NCI-H2227 (cell line): ENCODE measurements around the gene PITHD1.
"Not testable (repeated sequence)": the region's sequence is repeated elsewhere in the genome, so short reads cannot be mapped to it uniquely, and the experiment has no call there.

Experiments used
- DNase-seq: peaks from one replicate; lab custom pipeline; 2025; ENCODE audit not compliant: unreplicated experiment; lab: John Stamatoyannopoulos, UW

Gene PITHD1

GRCh38 chr1:23772854-23773242 lies 5.4 kb upstream of the PITHD1 start:
- no peak for DNase-seq

GRCh38 chr1:23774174-23774880 lies 3.9 kb upstream of the PITHD1 start:
- no peak for DNase-seq

- DNase-seq: no peak
Observed at GRCh38 chr1:23776217-23776616, 2.0 kb upstream of the PITHD1 start.

GRCh38 chr1:23779826-23780371 lies 1.7 kb downstream of the PITHD1 start:
- DNase-seq: no peak

- not testable (repeated sequence) for DNase-seq
Observed at GRCh38 chr1:23783141-23783540, 4.9 kb downstream of the PITHD1 start.

- DNase-seq: no peak
Observed at GRCh38 chr1:23784846-23785245, 6.6 kb downstream of the PITHD1 start.

GRCh38 chr1:23787701-23788100 lies 9.5 kb downstream of the PITHD1 start:
- DNase-seq: no peak

GRCh38 chr1:23788695-23789094 lies 10.5 kb downstream of the PITHD1 start:
- DNase-seq: no peak

- DNase-seq: peak; percentile 94
Observed at GRCh38 chr1:23790696-23791515, 12.7 kb downstream of the PITHD1 start, which contains the start of gene LYPLA2. Gene LYPLA2 (plus strand): TSS chr1:23791145. CDS start chr1:23792683, 1,538 bp downstream.

- peak; percentile 28 for DNase-seq
Observed at GRCh38 chr1:23791516-23792047, 13.4 kb downstream of the PITHD1 start.

GRCh38 chr1:23792151-23792945 lies 14.1 kb downstream of the PITHD1 start:
- DNase-seq: no peak

- peak; percentile 87 for DNase-seq
Observed at GRCh38 chr1:23793018-23793781, 15.0 kb downstream of the PITHD1 start.

- peak; percentile 39 for DNase-seq
Observed at GRCh38 chr1:23793861-23794731, 15.9 kb downstream of the PITHD1 start.

- DNase-seq: not testable (repeated sequence)
Observed at GRCh38 chr1:23794732-23795182, 16.5 kb downstream of the PITHD1 start.

GRCh38 chr1:23795676-23796465 lies 17.7 kb downstream of the PITHD1 start:
- no peak for DNase-seq

GRCh38 chr1:23796466-23797271 lies 18.5 kb downstream of the PITHD1 start:
- DNase-seq: no peak
